GM19035 (cell line): ENCODE data around the gene ANKFN1.
"Not testable (repeated sequence)": the region's sequence is repeated elsewhere in the genome, so short reads cannot be mapped to it uniquely, and the experiment has no call there.

ENCODE experiments used
- ATAC-seq: cut with Tn5 transposase; IDR thresholded peaks from one replicate; pipeline ENCODE4 v1.9.1; 2021; ENCODE audit not compliant: unreplicated experiment

Gene ANKFN1

GRCh38 chr17:56288786-56289185 lies 135.5 kb downstream of the ANKFN1 start:
- ATAC-seq: not testable (repeated sequence)

GRCh38 chr17:56289321-56289720 lies 136.0 kb downstream of the ANKFN1 start:
- ATAC-seq: no peak

- no peak for ATAC-seq
Measured at GRCh38 chr17:56290101-56290801, 137.0 kb downstream of the ANKFN1 start.

GRCh38 chr17:56290802-56291118 lies 137.5 kb downstream of the ANKFN1 start:
- ATAC-seq: no peak

- no peak for ATAC-seq
Measured at GRCh38 chr17:56291226-56291805, 138.0 kb downstream of the ANKFN1 start.

- no peak for ATAC-seq
Measured at GRCh38 chr17:56292010-56292409, 138.7 kb downstream of the ANKFN1 start.

- no peak for ATAC-seq
Measured at GRCh38 chr17:56292578-56292977, 139.3 kb downstream of the ANKFN1 start.

- ATAC-seq: no peak
Measured at GRCh38 chr17:56297184-56297583, 143.9 kb downstream of the ANKFN1 start.

GRCh38 chr17:56298846-56299245 lies 145.6 kb downstream of the ANKFN1 start:
- ATAC-seq: no peak

GRCh38 chr17:56300144-56300543 lies 146.9 kb downstream of the ANKFN1 start:
- no peak for ATAC-seq

GRCh38 chr17:56305007-56305406 lies 151.7 kb downstream of the ANKFN1 start:
- no peak for ATAC-seq

- no peak for ATAC-seq
Measured at GRCh38 chr17:56309897-56310296, 156.6 kb downstream of the ANKFN1 start.

- ATAC-seq: no peak
Measured at GRCh38 chr17:56310782-56311181, 157.5 kb downstream of the ANKFN1 start.

GRCh38 chr17:56313201-56313600 lies 159.9 kb downstream of the ANKFN1 start:
- no peak for ATAC-seq

- no peak for ATAC-seq
Measured at GRCh38 chr17:56314026-56314425, 160.8 kb downstream of the ANKFN1 start.

GRCh38 chr17:56314984-56315602 lies 161.8 kb downstream of the ANKFN1 start:
- ATAC-seq: no peak

- ATAC-seq: no peak
Measured at GRCh38 chr17:56316604-56317003, 163.3 kb downstream of the ANKFN1 start.

- ATAC-seq: no peak
Measured at GRCh38 chr17:56317351-56318208, 164.3 kb downstream of the ANKFN1 start.

GRCh38 chr17:56319531-56319930 lies 166.3 kb downstream of the ANKFN1 start:
- no peak for ATAC-seq

GRCh38 chr17:56320443-56320842 lies 167.2 kb downstream of the ANKFN1 start:
- ATAC-seq: no peak

GRCh38 chr17:56322991-56323390 lies 169.7 kb downstream of the ANKFN1 start:
- ATAC-seq: no peak

- no peak for ATAC-seq
Measured at GRCh38 chr17:56324676-56325075, 171.4 kb downstream of the ANKFN1 start.
